GM18505 (cell line): ENCODE data around the gene RABL3.
"Not testable (repeated sequence)": the region's sequence is repeated elsewhere in the genome, so short reads cannot be mapped to it uniquely, and the experiment has no call there.

Experiments
- ATAC-seq: cut with Tn5 transposase; IDR thresholded peaks from one replicate; pipeline ENCODE4 v1.9.1; 2021; ENCODE audit not compliant: unreplicated experiment
- POLR2A ChIP-seq: IDR thresholded peaks from 4 replicates; pipeline ENCODE4 v1.6.1; 2011; ENCODE audit warnings: borderline replicate concordance; ENCODE audit not compliant: insufficient read depth, insufficient read length; ENCODE audit errors: extremely low read depth

The RABL3 gene

DNA sequence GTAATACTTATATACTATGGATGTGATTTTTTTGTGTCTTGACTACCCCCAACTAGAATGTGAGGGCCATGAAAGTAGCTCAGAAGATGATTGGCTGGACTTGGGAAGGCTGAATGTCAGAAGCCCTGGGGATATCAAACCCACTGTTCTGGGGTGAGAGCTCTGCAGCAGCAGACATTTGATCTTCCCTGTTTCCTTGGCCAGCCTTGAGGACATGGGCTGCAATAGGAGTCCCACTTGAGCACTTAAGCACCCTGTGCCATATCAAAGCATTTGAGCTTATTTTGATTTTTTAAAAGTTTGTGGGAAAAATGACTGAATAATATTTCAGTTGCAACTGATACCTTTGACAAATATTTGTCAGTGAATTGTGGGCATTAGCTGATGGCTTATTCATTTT, 21.9 kb upstream of the RABL3 start:
- no peak for TF ChIP-seq POLR2A
- no peak for ATAC-seq

DNA sequence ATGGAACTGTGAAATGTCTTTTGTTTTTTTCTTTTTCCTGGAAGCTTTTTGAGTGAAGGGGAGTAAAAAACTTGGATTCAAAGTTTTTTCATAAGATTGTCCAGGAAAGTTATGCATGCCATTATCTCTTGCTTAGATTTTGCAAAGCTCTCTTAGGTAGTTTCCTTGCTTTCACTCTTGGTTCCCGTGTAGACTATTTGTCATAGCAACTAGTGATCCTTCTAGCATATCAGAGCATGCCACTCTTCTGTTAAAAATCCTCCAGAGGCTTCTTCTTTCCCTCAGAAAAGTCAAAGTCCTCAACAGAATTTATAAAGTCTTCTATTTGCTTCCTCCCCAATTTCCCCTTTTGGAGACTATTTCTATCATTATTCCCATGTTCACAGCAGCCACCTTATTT, 21.3 kb upstream of the RABL3 start:
- TF ChIP-seq POLR2A: no peak
- peak; percentile 79 for ATAC-seq

DNA sequence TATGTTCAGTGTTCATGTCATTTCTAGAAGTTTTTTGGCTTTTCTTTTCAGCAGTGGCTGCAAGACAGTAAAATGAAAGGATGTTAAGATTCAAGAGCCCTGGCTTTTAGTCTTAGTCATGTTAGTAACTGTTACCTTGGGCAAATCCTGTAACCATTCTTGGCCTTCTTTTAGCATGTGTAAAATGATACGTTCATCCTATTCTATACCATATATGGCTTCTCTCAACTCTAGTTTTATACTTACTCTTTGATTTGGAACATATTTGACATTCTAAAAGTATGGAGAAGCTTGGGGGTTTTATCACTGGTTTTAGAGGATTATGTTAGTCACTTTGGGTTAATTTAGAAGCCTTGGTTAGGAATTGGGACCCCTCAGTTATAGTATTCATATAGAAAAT, 20.3 kb upstream of the RABL3 start:
- no peak for ATAC-seq
- TF ChIP-seq POLR2A: no peak

DNA sequence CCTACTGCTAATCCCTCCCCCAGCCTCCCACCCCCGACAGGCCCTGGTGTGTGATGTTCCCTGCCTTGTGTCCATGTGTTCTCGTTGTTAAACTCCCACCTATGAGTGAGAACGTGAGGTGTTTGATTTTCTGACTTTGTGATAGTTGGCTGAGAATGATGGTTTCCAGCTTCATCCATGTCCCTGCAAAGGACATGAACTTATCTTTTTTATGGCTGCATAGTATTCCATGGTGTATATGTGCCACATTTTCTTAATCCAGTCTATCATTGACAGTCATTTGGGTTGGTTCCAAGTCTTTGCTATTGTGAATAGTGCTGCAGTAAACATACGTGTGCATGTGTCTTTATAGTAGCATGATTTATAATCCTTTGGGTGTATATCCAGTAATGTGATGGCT, 16.2 kb upstream of the RABL3 start:
- ATAC-seq: not testable (repeated sequence)

DNA sequence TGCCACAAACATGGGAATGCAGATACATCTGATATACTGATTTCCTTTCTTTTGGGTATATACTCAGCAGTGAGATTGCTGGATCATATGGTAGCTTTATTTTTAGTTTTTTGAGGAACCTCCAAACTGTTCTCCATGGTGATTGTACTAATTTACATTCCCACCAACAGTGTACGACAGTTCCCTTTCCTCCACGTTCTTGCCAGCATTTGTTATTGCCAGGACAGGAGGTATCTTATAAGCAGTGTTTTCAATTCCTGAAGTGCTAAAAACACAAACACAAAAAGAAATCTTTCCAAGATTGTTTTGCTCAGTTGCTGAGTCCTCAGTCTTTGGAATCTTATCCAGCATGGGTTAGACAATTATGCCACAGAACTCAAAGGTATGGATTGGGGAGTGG, 13.7 kb upstream of the RABL3 start:
- TF ChIP-seq POLR2A: no peak
- no peak for ATAC-seq

DNA sequence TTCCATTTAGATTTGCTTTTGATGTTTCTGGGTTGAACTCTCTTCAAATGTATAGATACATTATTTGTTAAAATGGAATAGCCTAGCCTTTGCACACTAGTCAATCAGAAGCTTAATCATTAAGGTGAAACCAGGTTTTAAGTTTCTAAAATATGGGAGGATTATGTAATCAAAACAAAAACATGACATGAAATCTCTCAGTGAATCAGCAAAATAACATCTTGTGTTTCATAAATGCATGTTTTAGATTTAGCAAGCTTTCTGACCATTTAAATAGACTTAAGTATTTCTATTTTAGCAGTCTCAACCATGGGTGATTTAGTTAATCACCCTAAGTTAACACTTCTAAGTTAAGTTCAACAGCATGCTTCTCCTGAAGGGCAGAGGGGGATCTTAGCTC, 11.5 kb upstream of the RABL3 start:
- ATAC-seq: no peak
- no peak for TF ChIP-seq POLR2A

DNA sequence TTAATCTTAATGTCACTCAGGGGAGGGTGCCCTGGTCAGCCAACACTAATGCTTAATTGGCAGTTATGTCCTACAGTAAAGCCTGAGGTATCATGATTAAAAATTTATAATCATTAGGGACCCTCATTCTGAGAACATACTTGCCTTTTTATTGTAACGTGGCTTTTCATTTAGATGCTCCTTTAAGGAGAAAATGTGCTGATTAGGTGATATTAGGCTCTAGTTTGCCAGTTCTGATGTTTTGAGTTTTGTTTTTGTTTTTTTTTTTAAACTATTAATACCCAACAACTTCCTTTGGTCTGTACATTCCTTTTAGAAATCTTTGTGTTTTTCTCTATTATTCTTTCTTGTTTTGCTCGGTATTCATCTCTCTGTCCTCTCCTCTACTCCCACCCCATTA, 10.5 kb upstream of the RABL3 start:
- TF ChIP-seq POLR2A: no peak

DNA sequence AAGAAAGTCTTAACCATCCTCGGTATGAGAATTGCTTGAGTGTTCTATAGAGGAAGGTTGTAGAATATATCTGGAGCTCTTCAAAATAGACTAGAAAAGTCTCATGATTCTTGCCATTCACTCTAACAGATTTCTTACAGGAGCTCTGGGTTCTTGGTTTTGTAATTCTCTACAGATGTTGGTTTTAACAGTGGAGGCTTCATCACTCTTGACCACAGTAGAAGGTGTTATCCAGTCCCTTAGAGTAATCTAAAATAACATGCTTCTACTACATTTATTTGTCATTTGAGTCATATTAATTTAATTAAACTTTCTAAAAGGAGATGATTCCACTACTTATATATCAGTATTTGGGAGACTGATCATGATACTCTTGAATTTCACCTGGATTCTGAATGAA, 9.9 kb upstream of the RABL3 start:
- ATAC-seq: no peak
- no peak for TF ChIP-seq POLR2A

More for the DNA sequence above, 10.5 kb upstream of the RABL3 start:
- ATAC-seq: no peak

DNA sequence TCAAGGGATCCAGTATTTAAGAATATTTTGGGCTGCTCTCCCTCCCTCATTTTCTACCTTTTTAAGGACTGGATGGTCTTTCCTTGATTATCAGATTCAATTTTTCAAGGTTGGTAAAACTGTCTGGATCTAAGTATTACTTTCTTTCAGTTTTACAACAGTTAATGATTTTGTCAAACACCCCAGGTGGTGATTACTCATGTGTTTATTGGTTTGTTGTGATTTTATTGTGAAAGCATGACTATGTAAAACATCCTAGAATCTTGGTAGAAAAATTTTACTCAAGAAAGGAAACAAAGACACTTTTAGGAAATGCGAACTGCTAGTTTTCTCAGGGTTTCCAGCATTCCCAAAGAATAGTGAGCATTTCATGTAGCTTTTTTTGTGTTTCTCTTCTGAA, 7.5 kb upstream of the RABL3 start:
- ATAC-seq: no peak
- TF ChIP-seq POLR2A: no peak

DNA sequence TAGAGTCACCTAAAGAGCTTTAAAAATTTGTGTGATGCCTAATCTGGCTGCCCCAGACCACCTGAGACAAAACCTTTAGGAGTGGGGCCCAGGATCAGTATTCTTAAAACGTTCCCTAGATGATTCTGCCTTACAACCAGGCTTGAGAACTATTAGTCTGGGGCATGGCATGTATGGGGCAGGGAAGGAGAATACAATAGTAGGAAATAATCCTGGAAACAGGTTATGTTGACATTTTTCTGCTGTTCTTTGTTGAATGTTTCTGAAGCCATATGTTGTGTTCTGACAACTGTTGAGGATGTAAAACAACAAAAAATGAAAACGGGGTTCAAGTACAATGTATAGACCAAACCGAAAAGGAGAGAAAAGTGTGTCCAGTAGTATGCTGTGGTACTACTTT, 3.1 kb upstream of the RABL3 start:
- no peak for TF ChIP-seq POLR2A
- no peak for ATAC-seq

DNA sequence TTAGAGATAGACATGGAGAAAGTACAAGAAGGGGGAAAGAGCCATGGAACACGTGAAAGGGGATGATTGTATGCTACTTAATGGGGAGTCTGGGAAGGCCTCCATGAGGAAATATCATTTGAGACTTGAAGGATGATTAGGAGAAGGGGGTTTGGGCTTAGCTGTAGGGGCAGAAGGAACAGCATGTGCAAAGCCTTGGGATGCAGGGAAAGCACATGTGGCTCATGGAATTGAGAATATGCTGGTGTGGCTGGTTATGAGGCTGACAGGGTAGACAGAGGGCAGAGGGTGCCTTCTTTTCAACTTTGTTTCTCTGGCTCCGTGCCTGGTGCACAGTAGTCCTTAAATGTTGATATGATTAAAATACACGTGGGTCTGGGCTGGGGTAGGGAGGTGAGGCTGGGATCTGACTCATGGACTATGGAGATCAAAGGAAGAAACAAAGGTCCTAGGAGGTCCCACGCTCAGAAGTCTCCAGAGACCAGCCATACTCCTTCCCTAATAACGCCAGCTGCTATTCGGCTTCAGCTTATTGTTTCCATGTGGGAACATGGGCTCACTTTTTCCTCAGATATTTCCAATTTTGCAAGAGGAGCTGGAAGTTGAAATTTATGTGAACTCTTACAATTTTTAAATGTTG, 1.4 kb upstream of the RABL3 start:
- no peak for ATAC-seq
- TF ChIP-seq POLR2A: no peak

DNA sequence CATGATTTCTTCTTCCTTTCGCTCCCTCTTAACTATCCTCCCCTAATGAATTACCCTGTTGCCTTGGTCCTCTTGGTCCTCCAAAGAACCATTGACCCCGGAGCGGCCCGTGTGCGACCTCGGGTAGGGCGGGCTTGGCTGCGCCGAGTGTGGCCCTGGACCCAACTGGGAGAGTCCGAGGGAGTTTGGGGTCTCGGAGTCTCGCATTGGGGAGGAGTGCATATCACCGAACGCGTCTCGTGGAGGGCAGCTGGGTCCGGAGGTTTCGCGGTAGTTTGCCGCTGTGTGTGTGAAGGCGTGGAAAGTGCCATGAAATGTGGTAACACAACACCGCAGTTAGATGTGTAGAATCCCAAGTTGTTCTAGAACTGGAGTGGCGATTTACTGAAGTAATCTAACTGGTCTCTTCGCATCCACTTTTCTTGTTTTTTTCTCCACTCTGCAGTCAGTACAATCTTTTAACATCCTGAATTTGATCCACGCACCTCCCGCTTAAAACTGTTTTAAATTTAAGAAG, 591 bp upstream of the RABL3 start:
- peak; percentile 17 for ATAC-seq
- TF ChIP-seq POLR2A: no peak

DNA sequence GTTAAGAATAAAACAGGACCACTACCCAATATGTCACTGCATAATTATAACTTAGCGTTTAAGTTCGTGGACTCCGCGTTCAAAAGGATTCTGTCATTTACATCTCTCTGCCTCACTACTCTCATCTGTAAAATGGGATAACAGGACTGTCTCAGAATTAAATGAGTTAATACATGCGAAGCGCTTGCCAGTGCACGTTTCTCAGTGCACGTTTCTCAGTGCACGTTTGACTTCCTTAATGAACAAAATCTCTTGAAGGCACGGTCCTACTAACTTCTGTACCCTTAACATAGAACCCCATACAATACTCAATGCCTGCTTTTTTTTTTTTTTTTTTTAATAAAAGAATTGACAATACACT, 499 bp downstream of the RABL3 start:
- no peak for TF ChIP-seq POLR2A
- no peak for ATAC-seq

DNA sequence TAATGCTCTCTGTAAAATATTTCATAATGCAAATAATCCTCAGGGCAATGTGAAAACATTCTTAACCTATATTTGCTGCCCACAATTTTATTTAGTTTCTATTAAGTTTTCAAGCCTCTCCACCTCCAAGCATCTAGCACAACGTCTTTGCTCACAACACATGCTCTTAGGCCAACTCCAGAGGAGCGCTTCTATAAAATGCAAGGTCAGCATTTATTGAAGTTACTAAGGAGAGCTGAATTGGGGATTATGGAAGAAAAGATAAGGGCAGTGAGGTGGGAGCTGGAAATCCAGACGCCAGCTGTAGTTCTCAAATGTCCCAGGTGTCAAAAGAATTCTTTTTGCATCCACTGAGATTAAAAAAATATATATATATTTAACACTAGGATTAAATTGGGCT, 996 bp downstream of the RABL3 start:
- no peak for TF ChIP-seq POLR2A
- no peak for ATAC-seq

DNA sequence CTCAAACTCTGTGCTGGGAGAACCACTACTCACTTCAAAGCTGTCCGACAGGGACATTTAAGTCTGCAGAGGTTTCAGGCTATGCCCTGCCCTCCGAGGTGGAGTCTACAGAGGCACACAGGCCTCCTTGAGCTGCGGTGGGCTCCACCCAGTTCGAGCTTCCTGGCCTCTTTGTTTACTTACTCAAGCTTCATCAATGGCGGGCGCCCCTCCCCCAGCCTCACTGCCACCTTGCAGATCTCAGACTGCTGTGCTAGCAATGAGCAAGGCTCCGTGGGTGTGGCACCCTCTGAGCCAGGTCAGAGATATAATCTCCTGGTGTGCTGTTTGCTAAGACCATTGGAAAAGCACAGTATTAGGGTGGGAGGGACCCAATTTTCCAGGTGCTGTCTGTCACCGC, 4.3 kb downstream of the RABL3 start:
- ATAC-seq: not testable (repeated sequence)
